ENCODE measurements around the gene SAXO1. TPM values are rescaled to one million over a fixed set of nuclear protein-coding genes. Genes with fewer than 3 reads are reported as not detected.

Gene SAXO1, protein sequence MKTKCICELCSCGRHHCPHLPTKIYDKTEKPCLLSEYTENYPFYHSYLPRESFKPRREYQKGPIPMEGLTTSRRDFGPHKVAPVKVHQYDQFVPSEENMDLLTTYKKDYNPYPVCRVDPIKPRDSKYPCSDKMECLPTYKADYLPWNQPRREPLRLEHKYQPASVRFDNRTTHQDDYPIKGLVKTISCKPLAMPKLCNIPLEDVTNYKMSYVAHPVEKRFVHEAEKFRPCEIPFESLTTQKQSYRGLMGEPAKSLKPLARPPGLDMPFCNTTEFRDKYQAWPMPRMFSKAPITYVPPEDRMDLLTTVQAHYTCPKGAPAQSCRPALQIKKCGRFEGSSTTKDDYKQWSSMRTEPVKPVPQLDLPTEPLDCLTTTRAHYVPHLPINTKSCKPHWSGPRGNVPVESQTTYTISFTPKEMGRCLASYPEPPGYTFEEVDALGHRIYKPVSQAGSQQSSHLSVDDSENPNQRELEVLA
- not detected in 2 replicates for total RNA-seq

DNA sequence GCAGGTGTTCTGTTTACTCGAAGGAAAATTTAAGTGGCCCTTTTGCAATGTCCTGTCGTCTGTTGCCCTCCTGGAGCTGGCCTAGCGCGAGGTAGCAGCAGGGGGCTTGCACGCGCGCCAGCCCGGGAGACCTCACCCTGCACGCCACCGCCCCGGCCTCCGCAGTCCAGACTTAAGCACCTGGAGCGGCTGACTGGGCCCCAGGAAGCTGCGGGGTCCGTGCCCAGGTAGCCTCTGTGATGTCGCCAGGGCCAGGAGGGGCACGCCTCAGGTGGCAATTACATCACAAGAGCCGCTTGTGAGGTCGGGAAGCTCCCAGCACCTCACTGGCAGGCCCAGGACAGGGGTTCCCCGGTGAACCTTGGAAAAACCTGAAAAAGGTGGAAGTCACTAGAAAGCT is at the start of gene SAXO1:
Gene SAXO1 (minus strand): TSS at position 195 of the 400 bp plus-strand sequence. CDS start 301 bp downstream, outside the sequence.

DNA sequence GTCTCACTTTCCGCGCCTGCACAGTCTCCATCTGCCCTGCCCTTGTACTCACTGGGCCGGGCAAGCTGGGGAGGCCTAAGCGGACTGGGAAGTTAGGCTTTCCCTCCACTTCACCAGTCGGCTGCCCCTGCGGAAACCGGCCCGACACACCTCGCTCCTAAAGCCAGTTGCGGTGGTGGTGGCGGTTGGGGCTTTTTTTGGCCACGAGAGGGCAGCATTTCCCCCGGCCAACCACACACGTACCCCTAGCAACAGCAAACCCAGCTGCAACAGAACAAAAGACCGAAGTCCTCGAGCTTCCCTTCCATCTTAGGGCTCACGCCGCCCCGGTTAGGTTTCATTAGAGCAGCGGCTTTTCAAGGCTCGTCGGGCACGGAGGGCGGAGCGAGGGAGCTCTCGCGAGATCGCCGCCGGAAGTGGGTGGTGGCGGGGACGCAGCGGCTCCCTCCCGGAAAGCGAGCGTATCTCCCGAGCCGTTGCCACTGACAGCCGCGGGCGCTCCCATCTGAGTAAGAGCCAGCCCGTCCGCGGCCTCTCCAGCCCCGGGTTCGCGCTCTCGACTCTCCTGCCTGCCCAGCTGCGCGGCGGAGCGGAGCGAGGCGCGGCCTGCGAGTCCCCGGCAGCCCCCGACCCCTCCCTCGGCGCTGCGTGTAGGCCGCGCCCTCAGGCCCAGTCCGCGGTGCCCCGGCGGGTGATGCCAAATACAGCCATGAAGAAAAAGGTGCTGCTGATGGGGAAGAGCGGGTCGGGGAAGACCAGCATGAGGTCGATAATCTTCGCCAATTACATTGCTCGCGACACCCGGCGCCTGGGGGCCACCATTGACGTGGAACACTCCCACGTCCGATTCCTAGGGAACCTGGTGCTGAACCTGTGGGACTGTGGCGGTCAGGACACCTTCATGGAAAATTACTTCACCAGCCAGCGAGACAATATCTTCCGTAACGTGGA is 16.2 kb upstream of the SAXO1 start, which contains the start of gene RRAGA:
Gene RRAGA (plus strand): TSS at position 462 of the 951 bp plus-strand sequence. CDS start 233 bp downstream, at position 695.

Other genes with a start within 250 kb of the SAXO1 start
- 84.0 and 96.8 TPM in 2 replicates for gene RRAGA, start 16.2 kb upstream of the SAXO1 start, total RNA-seq
- gene HAUS6, start 69.7 kb upstream of the SAXO1 start, total RNA-seq, result 8.7 and 13.6 TPM in 2 replicates
- 79.0 and 89.6 TPM in 2 replicates for gene PLIN2, start 94.3 kb upstream of the SAXO1 start, total RNA-seq
- 22.4 and 23.2 TPM in 2 replicates for gene DENND4C, start 197.5 kb upstream of the SAXO1 start, total RNA-seq